Measurements from ENCODE around the gene RERE. TPM values are rescaled to one million over a fixed set of nuclear protein-coding genes. Genes with fewer than 3 reads are reported as not detected.

The RERE gene
- total RNA-seq, 1 donor from 2014 or later = 78.2 TPM

DNA sequence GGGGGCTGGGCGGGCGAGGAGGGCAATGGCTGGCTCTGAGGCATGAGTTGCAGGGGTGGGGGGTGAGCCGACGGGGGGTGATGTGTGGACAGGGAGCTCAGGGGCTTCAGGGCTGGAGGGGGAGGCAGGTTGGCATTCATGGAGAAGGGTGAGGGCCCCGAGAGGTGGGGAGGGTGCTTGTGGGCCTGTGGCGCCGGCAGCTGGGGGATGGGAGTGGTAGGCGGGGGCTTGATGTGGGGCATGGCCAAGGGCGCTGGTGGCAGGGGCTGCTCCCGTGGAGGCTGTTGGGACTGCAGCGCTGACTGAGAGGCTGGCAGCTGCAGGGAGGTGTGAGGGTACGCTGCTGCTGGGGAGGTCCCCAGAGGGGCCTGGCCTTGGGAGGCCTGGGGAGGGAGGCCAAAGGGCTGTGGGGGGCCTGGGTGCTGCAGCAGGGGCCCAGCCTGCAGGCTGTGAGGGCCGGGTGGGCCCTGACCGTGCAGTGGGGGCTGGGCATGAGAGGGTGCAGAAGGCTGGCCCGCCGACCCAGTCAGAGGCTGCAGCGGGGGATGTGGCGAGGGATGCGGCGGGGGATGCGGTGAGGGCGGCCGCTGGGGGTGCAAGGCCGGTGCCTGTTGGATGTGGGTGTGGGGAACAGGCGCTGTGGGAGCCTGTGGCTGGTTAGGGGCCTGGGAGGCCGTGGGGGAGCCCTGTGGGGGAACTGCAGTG lies 456.8 kb downstream of the RERE start:
- intact Hi-C loops (cut with micrococcal nuclease) = no loop called here

DNA sequence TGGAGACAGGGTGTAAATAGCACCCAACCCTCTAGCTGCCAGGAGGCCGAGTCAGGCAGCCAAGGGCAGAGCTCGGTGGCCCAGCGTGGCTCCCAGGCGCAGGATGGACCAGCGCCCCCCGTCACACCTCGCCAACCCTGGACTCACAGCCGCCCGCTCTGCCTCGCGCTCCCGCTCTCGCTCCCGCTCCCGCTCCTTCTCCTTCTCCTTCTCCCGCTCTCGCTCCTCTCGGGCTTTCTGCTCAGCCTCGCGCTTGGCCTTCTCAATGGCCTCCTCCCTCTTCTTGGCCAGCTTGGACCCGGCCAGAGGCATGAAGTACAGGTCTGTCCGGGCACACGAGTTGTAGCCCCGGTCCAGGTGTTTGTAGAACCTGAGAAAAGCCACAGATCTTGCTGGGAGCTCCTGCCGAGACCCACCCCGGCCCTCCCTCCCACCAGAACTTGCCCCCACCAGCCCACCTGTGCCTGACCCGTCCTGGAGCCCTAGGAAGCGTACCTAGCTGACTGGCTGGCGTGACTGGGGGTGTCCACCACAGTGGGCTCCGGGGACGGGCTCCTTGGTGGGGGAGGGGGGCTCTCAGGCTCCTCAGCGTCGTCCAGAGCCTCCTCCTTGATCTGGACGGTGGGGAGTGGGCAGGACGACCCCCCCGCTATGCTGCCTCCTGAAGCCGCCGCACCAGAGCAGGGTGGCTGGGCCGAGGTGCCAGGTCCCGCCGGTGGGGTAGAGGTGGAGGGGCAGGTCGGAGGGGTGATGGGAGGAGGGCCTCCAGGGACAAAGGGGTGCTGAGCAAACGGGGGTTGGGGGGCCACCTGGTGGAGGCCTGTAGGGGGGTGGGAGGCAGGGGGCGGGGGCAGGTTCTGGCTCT lies 457.6 kb downstream of the RERE start:
- intact Hi-C loops (cut with micrococcal nuclease) = no loop called here

GRCh38 chr1:8358897-8359616 lies 458.4 kb downstream of the RERE start:
- intact Hi-C loops (cut with micrococcal nuclease) = no loop called here

DNA sequence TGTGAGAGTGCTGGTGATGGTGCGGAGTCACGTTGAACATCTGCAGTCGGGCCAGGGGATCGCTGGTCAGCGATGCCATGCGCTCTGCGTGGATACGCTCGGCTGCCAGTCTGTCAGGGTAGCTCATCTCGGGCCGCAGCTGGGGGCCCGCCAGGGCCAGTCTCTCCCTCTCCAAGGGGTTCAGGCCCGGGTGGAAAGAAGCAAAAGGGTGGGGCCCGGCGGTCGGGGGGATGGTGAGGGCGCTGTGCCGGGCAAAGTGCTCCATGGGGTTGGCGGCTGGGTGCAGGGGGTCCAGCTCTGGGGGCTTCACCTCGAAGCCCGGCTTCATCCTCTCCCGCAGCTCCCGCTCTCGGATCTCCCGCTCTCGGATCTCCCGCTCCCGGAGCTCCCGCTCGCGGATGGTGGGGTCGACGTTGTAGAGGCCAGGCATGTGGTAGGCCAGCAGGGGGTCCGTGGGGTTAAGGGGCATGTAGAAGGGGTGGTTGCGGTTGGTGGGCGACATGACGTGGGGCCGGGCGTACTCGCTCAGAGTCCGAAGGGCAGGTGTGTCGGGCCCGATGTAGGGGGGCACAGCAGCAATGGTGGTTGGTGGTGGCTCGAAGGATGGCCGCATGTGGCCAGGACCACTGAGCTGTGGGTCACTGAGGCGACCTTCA lies 459.1 kb downstream of the RERE start:
- intact Hi-C loops (cut with micrococcal nuclease) = no loop called here

GRCh38 chr1:8357329-8358101 lies 459.9 kb downstream of the RERE start:
- intact Hi-C loops (cut with micrococcal nuclease) = no loop called here

GRCh38 chr1:8356256-8357209 lies 460.9 kb downstream of the RERE start:
- intact Hi-C loops (cut with micrococcal nuclease) = no loop called here

DNA sequence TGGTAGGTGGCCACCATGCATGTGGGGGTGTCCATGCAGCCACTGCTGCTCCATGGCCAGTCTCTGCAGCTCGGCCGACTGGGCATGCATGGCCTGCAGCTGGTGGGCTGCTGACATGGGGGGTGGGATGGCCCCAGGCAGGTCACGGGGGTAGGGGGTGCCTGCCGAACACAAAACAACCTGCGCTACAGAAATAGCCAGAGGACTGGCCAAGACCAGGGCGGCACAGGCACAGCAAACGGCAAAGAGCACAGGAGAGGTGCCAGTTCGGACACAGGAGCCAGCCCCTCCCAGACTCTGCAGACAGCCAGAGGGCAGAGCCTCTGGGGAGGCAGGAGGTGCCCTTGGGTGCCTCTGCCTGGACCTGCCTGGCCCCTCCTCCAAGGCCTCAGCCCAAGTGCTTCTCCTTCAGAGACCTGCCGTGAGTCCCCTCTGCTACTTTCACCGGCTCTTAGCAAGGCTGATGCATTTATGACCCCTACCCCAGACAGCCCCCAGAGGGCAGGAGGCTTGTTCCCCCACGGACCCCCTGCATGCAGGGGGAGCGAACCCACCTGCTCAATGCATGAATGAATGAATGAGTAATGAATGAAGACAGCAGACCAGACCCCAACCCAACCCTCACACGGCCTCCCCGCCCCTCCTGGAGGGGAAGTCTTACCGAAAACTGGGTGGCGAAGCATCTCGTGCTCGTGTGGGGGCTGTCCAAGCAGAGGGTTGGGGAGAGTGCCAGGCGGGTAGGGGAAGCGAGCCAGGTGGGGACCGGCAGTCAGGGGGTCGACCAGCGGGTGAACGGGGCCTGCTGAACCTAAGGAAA lies 461.8 kb downstream of the RERE start:
- intact Hi-C loops (cut with micrococcal nuclease) = no loop called here

GRCh38 chr1:8354038-8354437 lies 463.4 kb downstream of the RERE start:
- intact Hi-C loops (cut with micrococcal nuclease) = no loop called here

- intact Hi-C loops (cut with micrococcal nuclease) = no loop called here
Observed at GRCh38 chr1:8352886-8353785, 464.3 kb downstream of the RERE start.

- intact Hi-C loops (cut with micrococcal nuclease) = no loop called here
Observed at GRCh38 chr1:8352471-8352845, 465.0 kb downstream of the RERE start.

DNA sequence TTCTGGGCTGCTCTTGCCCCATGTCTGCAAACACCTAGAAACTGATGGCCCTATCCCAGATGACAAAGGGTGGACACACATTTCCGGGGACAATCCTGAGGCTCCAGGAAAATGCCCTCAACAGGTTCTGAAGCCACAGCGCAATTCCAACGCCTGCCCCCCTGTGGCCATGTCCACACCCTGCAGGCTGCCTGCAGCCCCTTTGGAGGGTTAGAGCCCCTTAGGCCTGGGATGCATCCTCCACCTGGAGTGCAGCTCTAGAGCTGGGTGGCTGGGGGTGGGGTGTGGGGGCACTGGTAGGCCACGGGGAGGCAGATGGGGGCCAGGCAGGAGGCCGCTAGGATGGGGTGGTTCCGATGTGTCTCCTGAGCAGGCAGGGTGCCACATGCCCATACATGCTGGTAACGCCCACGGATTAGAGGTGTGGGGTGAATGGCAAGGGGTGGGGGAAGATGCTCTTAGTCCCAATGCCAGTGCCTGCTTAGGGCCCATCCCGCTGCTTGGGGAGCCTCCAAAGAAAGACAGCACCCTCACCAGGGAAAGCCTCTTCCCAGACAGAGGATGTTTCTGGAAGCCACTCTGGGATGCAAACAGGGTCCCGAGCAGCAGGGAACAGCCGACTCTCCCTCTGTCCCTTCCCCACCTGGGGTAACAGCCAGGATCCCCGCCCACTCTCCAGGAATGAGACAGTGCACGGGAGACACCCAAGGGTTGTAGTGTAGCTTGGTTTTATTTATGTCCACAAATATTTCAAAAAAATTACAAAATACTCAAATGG lies 465.6 kb downstream of the RERE start:
- intact Hi-C loops (cut with micrococcal nuclease) = no loop called here

- intact Hi-C loops (cut with micrococcal nuclease) = no loop called here
Observed at GRCh38 chr1:8350914-8351684, 466.3 kb downstream of the RERE start.

DNA sequence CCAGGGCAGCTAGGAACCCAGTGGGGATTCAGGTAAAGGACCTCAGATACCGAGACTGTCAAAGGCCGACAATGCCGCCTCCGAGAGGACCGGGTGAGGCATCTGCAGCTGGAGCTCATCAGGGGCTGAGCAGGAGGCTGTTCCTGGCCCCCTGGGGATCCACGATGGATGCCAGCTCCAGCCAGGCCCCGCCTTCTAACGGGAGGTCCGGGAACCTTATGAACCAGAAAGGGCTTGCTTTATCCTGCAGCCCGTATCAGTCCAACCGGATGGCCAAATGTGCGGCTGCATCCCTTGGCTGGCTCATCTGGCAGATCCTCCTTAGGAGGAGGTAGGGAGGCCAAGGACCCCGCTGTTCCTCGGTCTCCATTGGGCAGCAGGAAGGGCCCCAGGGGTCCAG lies 467.5 kb downstream of the RERE start:
- intact Hi-C loops (cut with micrococcal nuclease) = loop anchor here (1.0 kb wide), 5 partner anchors 32 to 368 kb away; partner anchors contain the start of gene SLC45A1

GRCh38 chr1:8349473-8349865 lies 468.0 kb downstream of the RERE start:
- intact Hi-C loops (cut with micrococcal nuclease) = loop anchor here (1.0 kb wide), 5 partner anchors 31 to 367 kb away; partner anchors contain the start of gene SLC45A1

DNA sequence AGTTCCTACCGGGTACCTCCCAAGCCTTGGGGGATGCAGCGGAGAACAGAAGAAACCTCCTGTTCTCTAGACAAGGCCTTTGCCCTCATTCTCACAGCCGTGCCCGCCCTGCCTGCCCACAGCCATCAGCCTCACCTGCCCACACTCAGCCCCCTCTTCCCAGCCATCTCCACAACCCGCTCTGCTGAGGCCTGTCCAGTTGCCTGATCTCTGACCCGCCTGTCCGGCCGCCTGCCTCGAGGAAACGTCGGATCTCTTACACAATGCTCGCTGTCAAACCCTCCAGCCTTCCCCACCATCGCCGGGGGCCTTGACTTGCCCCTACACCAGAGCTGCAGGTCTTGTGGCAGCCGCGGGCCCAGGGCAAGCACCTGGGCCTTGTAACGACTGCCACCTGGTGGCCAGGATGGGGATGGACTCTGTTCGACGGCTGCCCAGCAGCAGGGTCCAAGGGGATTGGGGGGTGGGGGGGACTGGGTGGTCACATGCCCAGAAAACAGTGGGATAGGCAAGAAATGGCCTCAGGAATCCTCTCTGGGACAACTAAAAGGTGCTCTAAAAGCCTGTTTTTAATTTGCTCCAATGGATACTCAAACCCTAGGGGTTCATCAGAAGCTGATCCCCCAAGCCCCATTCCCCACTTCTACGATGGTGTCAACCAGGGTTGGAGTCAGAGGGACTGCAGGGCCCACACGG lies 468.5 kb downstream of the RERE start:
- intact Hi-C loops (cut with micrococcal nuclease) = loop anchor here (1.0 kb wide), 5 partner anchors 31 to 367 kb away; partner anchors contain the start of gene SLC45A1
